NCI-H510A (cell line): ENCODE data around the gene C19orf81.

Source experiments
- DNase-seq: peaks from one replicate; lab custom pipeline; 2025; lab: John Stamatoyannopoulos, UW

Gene C19orf81

DNA sequence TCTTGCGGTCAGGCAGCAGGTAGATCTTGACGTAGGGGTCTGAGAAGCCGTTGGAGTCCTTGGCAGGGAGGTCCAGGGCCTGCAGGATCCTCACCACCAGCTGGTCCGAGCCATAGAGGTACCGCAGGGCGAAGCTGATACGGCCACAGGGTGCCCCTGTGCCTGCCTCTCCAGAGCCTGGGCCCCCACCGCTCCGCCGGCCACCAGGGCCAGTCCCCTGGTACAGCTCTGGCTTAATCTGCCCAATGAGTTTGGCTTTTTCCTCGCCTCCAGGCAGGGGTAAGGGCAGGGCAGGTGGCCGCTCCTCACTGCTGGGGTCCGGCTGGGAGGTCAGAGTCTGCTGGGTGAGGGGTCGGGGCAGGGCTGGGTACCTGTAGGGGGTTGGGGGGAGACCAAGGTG, 19.4 kb upstream of the C19orf81 start:
- no peak for DNase-seq

- DNase-seq, result no peak
Observed at GRCh38 chr19:50632151-50632835, 17.0 kb upstream of the C19orf81 start.

- no peak for DNase-seq
Observed at GRCh38 chr19:50633359-50633758, 15.9 kb upstream of the C19orf81 start.

- no peak for DNase-seq
Observed at GRCh38 chr19:50633973-50634372, 15.3 kb upstream of the C19orf81 start.

DNA sequence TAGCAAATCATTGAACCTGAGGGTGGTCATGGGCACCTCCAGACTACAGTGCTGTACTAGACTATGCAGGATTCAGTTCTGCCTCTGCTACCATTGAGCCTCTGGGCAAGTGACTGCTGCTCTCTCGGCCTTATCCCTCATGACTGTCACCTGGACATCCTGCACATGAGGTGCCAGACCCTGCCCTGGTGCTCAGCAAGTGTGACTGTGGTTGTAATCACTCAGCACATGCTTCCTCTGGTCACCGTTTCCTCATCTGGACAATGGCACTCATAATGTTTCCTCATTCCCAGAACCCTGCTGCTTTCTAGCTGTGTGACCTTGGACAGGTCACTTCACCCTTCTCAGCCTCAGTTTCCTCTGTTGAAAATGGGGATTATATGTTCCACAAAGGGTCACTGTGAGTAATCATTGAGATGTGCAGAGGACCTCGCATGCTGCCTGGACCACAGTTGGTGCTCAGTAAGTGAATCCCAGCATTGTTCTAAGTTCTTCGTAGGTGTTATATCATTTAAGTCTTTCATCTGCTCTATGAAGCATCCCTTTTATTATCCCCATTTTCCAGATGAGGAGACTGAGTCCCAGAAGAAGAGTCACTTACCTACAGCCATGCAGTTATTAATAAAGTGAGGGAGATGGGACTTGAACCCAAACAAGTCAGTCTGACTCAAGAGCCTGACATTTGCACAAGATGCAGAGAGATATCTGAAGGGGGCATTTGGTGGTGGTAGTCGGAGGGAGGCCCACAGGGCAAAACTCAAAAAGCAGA, 12.7 kb upstream of the C19orf81 start:
- no peak for DNase-seq

DNA sequence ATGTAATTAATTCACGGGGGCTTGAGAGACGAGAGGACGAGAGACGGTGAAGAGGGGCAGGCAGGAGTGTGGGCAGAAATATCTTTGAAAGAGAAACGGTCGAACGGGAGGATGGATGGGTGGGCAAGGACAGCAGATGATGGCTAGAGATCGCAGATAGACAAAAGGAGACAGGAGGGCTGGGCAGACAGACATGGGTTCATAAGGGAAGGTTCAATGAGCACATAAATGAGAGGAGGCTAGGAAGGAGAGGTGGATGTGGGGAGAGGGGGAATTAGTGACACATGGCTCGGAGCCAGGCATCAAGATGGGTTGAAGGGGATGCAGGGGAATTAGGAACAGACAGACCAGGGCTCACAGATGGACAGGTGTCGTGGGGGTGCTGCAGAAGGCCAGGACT, 10.6 kb upstream of the C19orf81 start:
- no peak for DNase-seq

GRCh38 chr19:50639121-50640112, 9.8 kb upstream of the C19orf81 start, which contains the start of gene SYT3:
TSS of gene SYT3 (minus strand) at chr19:50639881. CDS start at chr19:50637411, 2,470 bp downstream.
- no peak for DNase-seq

DNA sequence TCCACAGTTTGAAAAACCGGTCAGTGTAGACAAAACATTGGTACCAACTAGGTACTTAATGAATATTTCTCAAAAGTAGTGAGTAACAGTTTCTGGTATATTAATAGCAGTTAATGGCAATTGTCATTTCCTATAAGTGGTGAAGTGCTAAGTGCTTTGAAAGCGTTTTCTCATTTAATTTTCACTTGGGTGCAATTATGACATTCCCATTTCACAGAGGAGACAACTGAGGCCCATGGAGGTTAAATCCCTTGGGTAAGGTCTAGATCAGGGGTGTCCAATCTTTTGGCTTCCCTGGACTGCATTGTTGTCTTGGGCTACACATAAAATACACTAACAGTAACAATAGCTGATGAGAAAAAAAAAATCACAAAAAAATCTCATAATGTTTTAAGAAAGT, 8.9 kb upstream of the C19orf81 start:
- DNase-seq, result no peak

DNA sequence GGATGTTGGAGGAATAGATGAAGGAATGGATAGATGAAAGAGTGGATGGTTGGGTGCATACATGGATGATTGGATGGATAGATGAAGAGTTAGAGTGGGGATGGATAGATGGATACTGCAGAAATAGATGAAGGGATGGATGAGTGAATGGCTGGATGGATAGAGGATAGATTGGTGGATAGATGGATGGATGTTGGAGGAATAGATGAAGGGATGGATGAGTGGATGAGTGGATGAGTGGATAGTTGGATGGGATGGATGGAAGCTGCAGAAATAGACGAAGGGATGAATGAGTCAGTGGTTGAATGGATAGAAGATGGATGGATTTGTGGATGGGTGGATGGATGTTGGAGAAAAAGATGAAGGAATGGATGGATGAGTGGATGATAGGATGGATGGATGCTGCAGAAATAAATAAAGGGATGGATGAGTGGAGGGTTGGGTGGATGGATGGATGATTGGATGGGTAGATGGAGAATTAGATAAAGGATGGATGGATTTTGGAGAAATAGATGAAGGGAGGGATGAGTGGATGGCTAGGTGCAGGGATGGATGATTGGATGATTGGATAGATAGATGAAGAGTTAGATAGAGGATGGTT, 4.8 kb upstream of the C19orf81 start:
- DNase-seq, result no peak

GRCh38 chr19:50645107-50645506, 4.1 kb upstream of the C19orf81 start:
- no peak for DNase-seq

DNA sequence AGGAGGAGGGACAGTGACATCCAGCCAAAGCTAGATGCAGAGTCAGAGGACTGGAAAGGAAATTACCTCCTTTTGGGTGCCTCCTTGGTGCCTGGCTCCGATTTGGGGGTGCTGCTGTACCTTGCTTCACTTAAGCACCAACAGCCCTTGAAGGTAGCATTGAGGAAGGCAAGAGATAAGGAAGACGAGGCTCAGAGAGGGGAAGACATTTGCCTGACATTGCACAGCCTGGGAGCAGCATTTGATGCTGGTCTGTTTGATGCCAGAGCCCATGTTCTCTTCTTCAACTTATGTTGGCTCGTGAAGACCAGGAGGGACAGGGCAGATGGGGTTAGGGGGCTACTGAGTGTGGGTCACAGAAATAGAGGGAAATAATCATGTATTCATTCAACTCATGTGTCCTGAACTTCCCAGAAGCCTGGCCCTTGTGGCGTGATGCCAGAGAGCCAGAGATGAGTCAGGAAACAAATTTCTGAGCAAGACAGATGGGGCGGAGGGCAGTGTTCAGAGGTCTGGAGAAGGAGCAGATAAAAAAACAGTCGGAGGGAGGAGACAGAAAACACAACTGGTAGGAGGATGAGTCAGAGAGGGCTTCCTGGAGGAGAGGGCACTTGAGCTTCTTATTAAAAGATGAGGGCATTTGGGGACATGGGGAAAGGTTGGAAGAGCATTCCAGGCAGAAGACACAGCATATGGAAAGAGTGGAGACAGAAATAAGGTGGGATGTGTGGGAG, 3.0 kb upstream of the C19orf81 start:
- DNase-seq, result no peak

GRCh38 chr19:50647879-50648615, 1.2 kb upstream of the C19orf81 start:
- no peak for DNase-seq

DNA sequence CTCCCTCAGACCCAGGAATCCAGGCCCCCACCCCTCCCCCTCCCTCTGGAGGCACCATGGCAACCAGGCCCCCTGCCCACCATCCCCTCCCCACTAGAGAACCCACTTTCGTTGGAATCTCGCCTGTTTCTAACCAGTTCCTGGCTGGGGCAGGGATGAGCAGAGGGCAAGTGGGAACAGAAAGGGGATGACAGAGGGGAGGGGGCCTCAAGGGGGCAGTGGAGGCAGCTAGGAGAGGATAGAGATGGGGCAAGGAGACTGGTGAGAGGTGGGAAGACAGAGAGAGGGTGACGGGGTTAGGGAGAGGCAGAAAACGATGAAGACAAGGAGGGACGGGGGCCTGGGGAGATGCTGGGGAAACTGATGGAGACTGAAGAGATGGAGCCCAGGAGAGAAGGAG, 586 bp upstream of the C19orf81 start:
- no peak for DNase-seq

- no peak for DNase-seq
Observed at GRCh38 chr19:50651174-50651573, 1.9 kb downstream of the C19orf81 start.

DNA sequence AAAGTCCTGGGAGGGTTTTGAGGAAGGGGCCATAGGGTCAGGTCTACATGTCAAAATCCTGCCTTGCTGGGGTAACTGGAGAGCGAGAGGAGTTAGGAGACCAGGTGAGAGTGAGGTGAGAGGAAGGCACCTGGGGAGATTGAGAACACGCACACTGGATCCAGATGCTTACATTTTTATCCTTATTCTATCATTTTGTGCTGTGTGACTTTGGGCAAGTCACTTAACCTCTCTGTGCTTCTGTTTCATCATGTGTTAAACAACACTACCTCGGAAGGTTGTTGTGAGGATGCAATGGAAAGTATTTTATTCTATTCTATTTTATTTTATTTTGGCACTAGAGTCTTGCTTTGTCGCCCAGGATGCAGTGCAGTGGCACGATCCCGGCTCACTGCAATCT, 3.5 kb downstream of the C19orf81 start:
- no peak for DNase-seq

DNA sequence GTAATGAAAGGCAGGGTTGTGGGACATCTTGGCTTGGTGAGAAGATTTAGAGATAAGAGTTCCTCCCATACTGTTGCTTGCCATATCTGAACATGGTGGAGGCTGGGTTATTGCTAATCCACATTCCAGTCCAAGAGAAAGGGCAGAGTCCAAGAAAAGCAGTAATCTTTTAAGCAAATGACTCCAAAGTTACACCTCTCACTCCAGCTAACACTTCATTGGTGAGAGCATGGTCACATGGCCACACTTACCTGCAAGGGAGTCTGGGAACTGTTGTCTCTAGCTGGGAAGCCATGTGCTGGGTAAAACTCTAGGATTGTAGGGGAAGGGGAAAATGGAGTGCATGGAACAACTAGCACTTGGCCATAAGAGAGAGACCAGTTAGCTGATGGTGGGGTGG, 5.6 kb downstream of the C19orf81 start:
- no peak for DNase-seq

DNA sequence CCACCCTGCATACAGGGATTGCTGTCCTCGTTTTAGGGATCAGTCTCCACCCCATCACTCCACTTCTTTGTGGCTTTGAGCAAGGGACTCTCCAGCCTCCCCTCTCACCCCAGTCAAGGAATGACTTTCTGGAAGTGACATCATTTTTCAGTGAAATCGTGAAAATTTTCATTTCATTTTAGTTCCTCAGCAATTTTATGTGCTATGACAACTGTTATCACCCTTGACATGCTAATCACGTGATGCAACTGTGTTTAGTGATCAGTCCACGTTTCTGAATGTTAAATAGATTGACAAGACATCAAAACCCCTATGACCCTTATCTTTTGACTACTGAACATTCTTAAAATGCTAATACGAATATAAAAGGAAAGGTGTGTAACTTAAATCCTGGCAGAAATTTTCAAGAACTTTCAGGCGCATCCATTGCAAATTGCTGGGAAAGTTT, 8.0 kb downstream of the C19orf81 start:
- DNase-seq, result no peak

DNA sequence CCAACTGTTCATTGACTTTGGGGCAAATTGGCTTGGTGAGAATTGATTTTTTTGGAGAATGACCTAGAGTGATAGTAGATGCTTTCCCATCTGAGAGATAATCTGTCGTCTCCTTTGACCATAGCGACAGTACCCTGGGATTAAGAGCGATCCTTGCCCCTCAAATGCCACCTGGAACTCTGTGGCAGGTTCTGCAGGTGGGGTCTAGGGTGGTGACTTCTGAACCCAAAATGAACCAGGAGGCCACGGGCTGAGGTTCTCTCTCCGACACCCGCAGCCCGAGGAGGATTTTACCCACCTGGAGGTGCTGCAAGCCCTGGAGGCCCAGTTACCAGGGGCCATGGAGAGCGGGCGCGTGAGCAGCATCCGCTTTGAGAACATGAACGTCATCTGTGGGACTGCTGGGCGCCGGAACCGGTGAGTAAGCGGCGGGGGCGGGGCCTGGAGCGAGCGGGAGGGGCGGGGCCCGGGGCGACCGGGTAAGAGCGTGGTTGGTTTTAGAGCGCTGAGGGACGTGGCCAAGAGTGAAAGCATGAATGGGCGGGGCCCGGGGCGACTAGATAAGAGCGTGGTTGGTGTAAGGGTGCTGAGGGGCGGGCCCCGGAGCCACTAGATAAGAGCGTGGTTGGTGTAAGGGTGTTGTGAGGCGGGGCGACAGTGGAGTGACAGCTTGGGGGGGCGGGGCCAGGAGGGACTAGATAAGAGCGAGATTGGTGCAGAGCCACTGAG, 8.6 kb downstream of the C19orf81 start:
- DNase-seq, result no peak

GRCh38 chr19:50658441-50659317, 9.4 kb downstream of the C19orf81 start:
- no peak for DNase-seq
